Activated naive CD8-positive, alpha-beta T cell treated with anti-CD3 and anti-CD28 coated beads, Interleukin-2, amount 50 U/mL, for 16 hours (primary cell): Measurements from ENCODE around the gene CD63.

Experiments
- DNase-seq: peaks from one replicate; pipeline ENCODE4 v3.0.0-alpha.2; 2020; ENCODE audit warnings: low read depth, low spot score

Gene CD63

GRCh38 chr12:55721601-55722213 is 7.1 kb downstream of the CD63 start:
- no peak for DNase-seq

- no peak for DNase-seq
Measured at GRCh38 chr12:55720894-55721444, 7.8 kb downstream of the CD63 start.

- DNase-seq = no peak
Measured at GRCh38 chr12:55720071-55720564, 8.7 kb downstream of the CD63 start, which contains the start of gene RDH5. Gene RDH5 (plus strand): TSS chr12:55720393. CDS start chr12:55721185, 792 bp downstream.

GRCh38 chr12:55719371-55719770 is 9.4 kb downstream of the CD63 start:
- DNase-seq = no peak

- no peak for DNase-seq
Measured at GRCh38 chr12:55718624-55719275, 10.1 kb downstream of the CD63 start.

- DNase-seq = no peak
Measured at GRCh38 chr12:55718015-55718414, 10.8 kb downstream of the CD63 start.

GRCh38 chr12:55717011-55718007 is 11.5 kb downstream of the CD63 start:
- DNase-seq = no peak

- no peak for DNase-seq
Measured at GRCh38 chr12:55716582-55716957, 12.2 kb downstream of the CD63 start.

- DNase-seq = peak; percentile 86
Measured at GRCh38 chr12:55715833-55716581, 12.8 kb downstream of the CD63 start, which contains the start of gene BLOC1S1. Gene BLOC1S1 (plus strand): TSS chr12:55716046. CDS start chr12:55716052, 6 bp downstream.

GRCh38 chr12:55715169-55715764 is 13.5 kb downstream of the CD63 start:
- no peak for DNase-seq

- DNase-seq = no peak
Measured at GRCh38 chr12:55713721-55714120, 15.1 kb downstream of the CD63 start.

GRCh38 chr12:55712700-55713415 is 16.0 kb downstream of the CD63 start:
- DNase-seq = no peak

- no peak for DNase-seq
Measured at GRCh38 chr12:55711786-55712553, 16.8 kb downstream of the CD63 start.

GRCh38 chr12:55708695-55709233 is 20.0 kb downstream of the CD63 start:
- no peak for DNase-seq

GRCh38 chr12:55707841-55708694 is 20.7 kb downstream of the CD63 start, which contains the start of gene ITGA7:
Gene ITGA7 (minus strand): TSS chr12:55707904. CDS start chr12:55707682, 222 bp downstream.
- DNase-seq = peak; percentile 25

GRCh38 chr12:55707219-55707671 is 21.6 kb downstream of the CD63 start:
- DNase-seq = no peak

- DNase-seq = no peak
Measured at GRCh38 chr12:55706568-55707218, 22.1 kb downstream of the CD63 start.
